PC-3 (cell line): ENCODE data around the gene SPC24. TPM values are rescaled to one million over a fixed set of nuclear protein-coding genes. Genes with fewer than 3 reads are reported as not detected.
"Not testable (repeated sequence)": the region's sequence is repeated elsewhere in the genome, so short reads cannot be mapped to it uniquely, and the experiment has no call there.

Experiments
- ATAC-seq: fragments of 200-7000 bp; cut with Tn5 transposase; 2 replicates; pipeline ENCODE4 v1.9.1; 2020; ENCODE audit warnings: mild to moderate bottlenecking, moderate library complexity
- BruUV-seq: library from RNA; stranded (reverse); fragments of 400-500 nt; replicated peaks from 2 replicates; lab custom pipeline; 2021; lab: Mats Ljungman, UMichigan
- CTCF ChIA-PET: fragments of 300-600 bp; sonication (Branson Sonifier 250); formaldehyde crosslinking; loops from one replicate; lab custom pipeline; 2022; ENCODE audit warnings: antibody characterized with exemption; lab: Charles Lee
- POLR2A ChIA-PET: fragments of 300-600 bp; sonication (Branson Sonifier 250); formaldehyde crosslinking; loops from one replicate; lab custom pipeline; 2022; ENCODE audit warnings: antibody characterized with exemption; ENCODE audit not compliant: unreplicated experiment; lab: Charles Lee
- DNase-seq: peaks from one replicate; pipeline ENCODE4 v3.0.0-alpha.2; 2015
- H2AFZ ChIP-seq: fragments of 300-600 bp; sonication (generic); 2 replicates; pipeline ENCODE4 v1.6.0; 2016; ENCODE audit warnings: antibody characterized with exemption, low read length
- H3F3A ChIP-seq: fragments of 300-600 bp; sonication (generic); one replicate; pipeline ENCODE4 v1.6.0; 2017; ENCODE audit warnings: antibody characterized with exemption, low read length, control low read depth, mild to moderate bottlenecking; ENCODE audit not compliant: unreplicated experiment
- H3K27ac ChIP-seq: fragments of 300-600 bp; sonication (generic); 2 replicates; pipeline ENCODE4 v1.5.1; 2016; ENCODE audit warnings: mild to moderate bottlenecking, low read length
- H3K27me3 ChIP-seq: fragments of 300-600 bp; sonication (generic); 2 replicates; pipeline ENCODE4 v1.6.1; 2016; ENCODE audit warnings: low read length, mixed read lengths
- H3K36me3 ChIP-seq: fragments of 300-600 bp; sonication (generic); 2 replicates; pipeline ENCODE4 v1.6.1; 2016; ENCODE audit warnings: low read depth, mixed run types, low read length, mixed read lengths
- H3K4me1 ChIP-seq: fragments of 300-600 bp; sonication (generic); 2 replicates; pipeline ENCODE4 v1.5.1; 2016; ENCODE audit warnings: low read length; ENCODE audit not compliant: insufficient read depth
- H3K4me2 ChIP-seq: fragments of 300-600 bp; sonication (generic); 2 replicates; pipeline ENCODE4 v1.6.0; 2016; ENCODE audit warnings: low read length
- H3K4me3 ChIP-seq: fragments of 300-600 bp; sonication (generic); 2 replicates; pipeline ENCODE4 v1.5.1; 2016; ENCODE audit warnings: mild to moderate bottlenecking, low read length, mixed read lengths
- H3K79me2 ChIP-seq: fragments of 300-600 bp; sonication (generic); 2 replicates; pipeline ENCODE4 v1.6.1; 2017; ENCODE audit warnings: low read length, mixed read lengths
- H3K9ac ChIP-seq: fragments of 300-600 bp; sonication (generic); 2 replicates; pipeline ENCODE4 v1.6.0; 2016; ENCODE audit warnings: mild to moderate bottlenecking, low read length
- H3K9me2 ChIP-seq: fragments of 300-600 bp; sonication (generic); replicated peaks from 2 replicates; pipeline ENCODE4 v1.6.1; 2016; ENCODE audit warnings: mixed run types, low read length, mixed read lengths
- H3K9me3 ChIP-seq: fragments of 300-600 bp; sonication (generic); 2 replicates; pipeline ENCODE4 v1.6.1; 2016; ENCODE audit warnings: low read length, mixed read lengths
- H4K20me1 ChIP-seq: fragments of 300-600 bp; sonication (generic); 2 replicates; pipeline ENCODE4 v1.6.1; 2016; ENCODE audit warnings: low read length, mixed read lengths
- EZH2 ChIP-seq: fragments of 300-600 bp; sonication (generic); IDR thresholded peaks from one replicate; pipeline ENCODE4 v1.6.1; 2017; ENCODE audit warnings: antibody characterized with exemption, mild to moderate bottlenecking, low read length; ENCODE audit not compliant: unreplicated experiment
- EZH2phosphoT487 ChIP-seq: fragments of 300-600 bp; sonication (generic); IDR thresholded peaks from 2 replicates; pipeline ENCODE4 v1.6.1; 2018; ENCODE audit warnings: mild to moderate bottlenecking, antibody characterized with exemption, low read length, borderline replicate concordance
- intact Hi-C: fragments of 100-400 bp; cut with micrococcal nuclease; formaldehyde crosslinking; loops from 2 replicates; pipeline ENCODE4 v1.9.0; 2023
- total RNA-seq: library from RNA; depleted of rRNA; stranded (reverse); fragments of >200 nt; gene quantifications from 2 replicates; pipeline ENCODE4 v1.2.3, GENCODE V29; 2014
- TF ChIP-seq, protein P1 (sequence below): fragments of 300-600 bp; sonication (generic); conservative IDR thresholded peaks from 2 replicates; pipeline ENCODE4 v1.5.1; 2017; ENCODE audit warnings: antibody characterized with exemption, low read depth, mild to moderate bottlenecking, low read length

The SPC24 gene
- total RNA-seq, 1 experiment from 2014 or later, result 142 TPM

GRCh38 chr19:11141937-11142527 is 13.6 kb downstream of the SPC24 start:
- Histone ChIP-seq H3K9ac (peak overlapping the region; percentile 11; the same call in 1 of the 2 replicates), H4K20me1 (no peaks in the 10 kb centered on the region), H3K27me3 (no peaks in the 10 kb centered on the region), H3K4me3 (peak overlapping the region; percentile 18; the same call in 1 of the 2 replicates), H3K4me1 (peaks cover 56% of the 10 kb centered on the region), H3F3A (peaks cover 14% of the 10 kb centered on the region), H3K4me2 (peak overlapping the region; percentile 65), H3K9me3 (no peaks in the 10 kb centered on the region), H3K79me2 (no peaks in the 10 kb centered on the region; the same call in 1 of the 2 replicates), H3K36me3 (peaks cover 15% of the 10 kb centered on the region), H3K9me2 (no peaks in the 10 kb centered on the region), H2AFZ (no peak overlapping the region), H3K27ac (peak overlapping the region; percentile 63)
- BruUV-seq, result no TSS peak
- TF ChIP-seq EZH2phosphoT487, result no peak
- TF ChIP-seq, protein P1, sequence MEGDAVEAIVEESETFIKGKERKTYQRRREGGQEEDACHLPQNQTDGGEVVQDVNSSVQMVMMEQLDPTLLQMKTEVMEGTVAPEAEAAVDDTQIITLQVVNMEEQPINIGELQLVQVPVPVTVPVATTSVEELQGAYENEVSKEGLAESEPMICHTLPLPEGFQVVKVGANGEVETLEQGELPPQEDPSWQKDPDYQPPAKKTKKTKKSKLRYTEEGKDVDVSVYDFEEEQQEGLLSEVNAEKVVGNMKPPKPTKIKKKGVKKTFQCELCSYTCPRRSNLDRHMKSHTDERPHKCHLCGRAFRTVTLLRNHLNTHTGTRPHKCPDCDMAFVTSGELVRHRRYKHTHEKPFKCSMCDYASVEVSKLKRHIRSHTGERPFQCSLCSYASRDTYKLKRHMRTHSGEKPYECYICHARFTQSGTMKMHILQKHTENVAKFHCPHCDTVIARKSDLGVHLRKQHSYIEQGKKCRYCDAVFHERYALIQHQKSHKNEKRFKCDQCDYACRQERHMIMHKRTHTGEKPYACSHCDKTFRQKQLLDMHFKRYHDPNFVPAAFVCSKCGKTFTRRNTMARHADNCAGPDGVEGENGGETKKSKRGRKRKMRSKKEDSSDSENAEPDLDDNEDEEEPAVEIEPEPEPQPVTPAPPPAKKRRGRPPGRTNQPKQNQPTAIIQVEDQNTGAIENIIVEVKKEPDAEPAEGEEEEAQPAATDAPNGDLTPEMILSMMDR, result peak; percentile 70
- ChIA-PET POLR2A (interaction anchor here (0.6 kb wide), 5 partner anchors 10 to 1912 kb away, joined by 6 to 20 read pairs (median 7); partner anchors contain the start of gene SWSAP1), CTCF (interaction anchor here (0.6 to 0.8 kb wide), 2 partner anchors 11 to 56 kb away, joined by 3 read pairs; no protein-coding TSS in a partner anchor)
- intact Hi-C loops, result loop anchor here (1.0 kb wide), 1 partner anchor 26 kb away; no protein-coding TSS in a partner anchor
- DNase-seq (peak; percentile 39), ATAC-seq (no peak)

- intact Hi-C loops, result no loop called here
- H3K27me3 ChIP-seq, result no peaks in the 10 kb centered on the region
- no peak overlapping the region for H3K4me2 ChIP-seq
- no peaks in the 10 kb centered on the region for H4K20me1 ChIP-seq
- peaks cover 14% of the 10 kb centered on the region for H3F3A ChIP-seq
- no peaks in the 10 kb centered on the region for H3K9me2 ChIP-seq
- no peak overlapping the region for H3K9ac ChIP-seq
- ATAC-seq (no peak), DNase-seq (no peak)
- ChIA-PET CTCF (interaction anchor here (0.6 kb wide), 1 partner anchor 149 kb away, joined by 6 read pairs; no protein-coding TSS in a partner anchor), POLR2A (no interaction called here)
- no peaks in the 10 kb centered on the region for H3K9me3 ChIP-seq
- no peak overlapping the region for H2AFZ ChIP-seq
- no TSS peak for BruUV-seq
- H3K36me3 ChIP-seq, result peaks cover 10% of the 10 kb centered on the region
- TF ChIP-seq, protein P1, result no peak
- TF ChIP-seq EZH2, result no peak
- no peak for TF ChIP-seq EZH2phosphoT487
- H3K4me1 ChIP-seq, result peaks cover 58% of the 10 kb centered on the region
- no peak overlapping the region for H3K27ac ChIP-seq
- H3K79me2 ChIP-seq, result no peaks in the 10 kb centered on the region; the same call in 1 of the 2 replicates
- H3K4me3 ChIP-seq, result no peak overlapping the region
Measured at GRCh38 chr19:11140896-11141295, 14.7 kb downstream of the SPC24 start.

DNA sequence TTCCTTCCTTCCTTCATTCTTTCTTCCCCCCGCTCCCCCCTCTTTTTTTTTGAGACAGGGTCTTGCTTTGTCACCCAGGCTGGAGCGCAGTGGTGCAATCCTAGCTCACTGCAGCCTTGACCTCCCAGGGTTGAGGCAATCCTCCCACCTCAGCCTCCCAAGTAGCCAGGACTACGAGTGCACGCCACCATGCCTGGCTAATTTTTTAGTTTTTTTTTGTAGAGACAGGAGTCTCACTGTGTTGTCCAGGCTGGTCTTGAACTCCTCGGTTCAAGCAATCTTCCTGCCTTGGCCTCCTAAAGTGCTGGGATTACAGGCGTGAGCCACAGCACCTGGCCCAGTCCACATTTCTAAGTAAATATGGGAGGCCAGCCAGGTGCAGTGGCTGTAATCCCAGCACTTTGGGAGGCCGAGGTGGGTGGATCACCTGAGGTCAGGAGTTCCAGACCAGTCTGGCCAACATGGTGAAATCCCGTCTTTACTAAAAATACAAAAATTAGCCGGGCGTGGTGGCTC is 15.5 kb downstream of the SPC24 start:
- Histone ChIP-seq H3K4me1 (peaks cover 58% of the 10 kb centered on the region), H3K9ac (peak overlapping the region; percentile 63), H3K27ac (peak overlapping the region; percentile 90), H3K4me2 (peak overlapping the region; percentile 75), H3F3A (peaks cover 14% of the 10 kb centered on the region)
- BruUV-seq, H4K20me1 ChIP-seq, H3K9me2 ChIP-seq, H3K36me3 ChIP-seq, H3K4me3 ChIP-seq, H2AFZ ChIP-seq, intact Hi-C loops, DNase-seq, H3K79me2 ChIP-seq, POLR2A ChIA-PET, H3K9me3 ChIP-seq, H3K27me3 ChIP-seq, CTCF ChIA-PET, ATAC-seq: not testable (repeated sequence)
